HG03571 (cell line): ENCODE results near the gene RNF223.
"Not testable (repeated sequence)": the region's sequence is repeated elsewhere in the genome, so short reads cannot be mapped to it uniquely, and the experiment has no call there.

Source experiments
- ATAC-seq: cut with Tn5 transposase; IDR thresholded peaks from one replicate; pipeline ENCODE4 v1.9.1; 2021; ENCODE audit not compliant: unreplicated experiment

Gene RNF223

DNA sequence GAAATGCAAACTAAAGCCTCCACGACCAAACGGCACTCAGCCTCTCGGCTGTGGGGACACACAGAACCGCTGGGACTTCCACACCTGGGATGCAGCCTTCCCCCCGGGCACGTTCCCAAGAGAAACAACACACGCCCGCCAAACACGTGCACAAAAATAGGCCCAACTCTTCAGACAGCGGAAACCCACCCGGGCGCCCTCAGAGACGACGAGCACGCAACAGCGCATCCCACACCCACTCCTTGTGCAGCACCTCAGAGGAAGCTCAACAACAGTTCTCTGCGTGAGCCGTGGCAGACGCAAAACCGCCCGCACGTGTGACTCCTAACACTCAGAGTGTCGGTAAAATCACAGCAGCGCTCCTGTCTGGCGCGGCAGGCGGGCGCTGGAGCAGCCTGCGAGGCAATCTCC lies 36.5 kb upstream of the RNF223 start:
- no peak for ATAC-seq

DNA sequence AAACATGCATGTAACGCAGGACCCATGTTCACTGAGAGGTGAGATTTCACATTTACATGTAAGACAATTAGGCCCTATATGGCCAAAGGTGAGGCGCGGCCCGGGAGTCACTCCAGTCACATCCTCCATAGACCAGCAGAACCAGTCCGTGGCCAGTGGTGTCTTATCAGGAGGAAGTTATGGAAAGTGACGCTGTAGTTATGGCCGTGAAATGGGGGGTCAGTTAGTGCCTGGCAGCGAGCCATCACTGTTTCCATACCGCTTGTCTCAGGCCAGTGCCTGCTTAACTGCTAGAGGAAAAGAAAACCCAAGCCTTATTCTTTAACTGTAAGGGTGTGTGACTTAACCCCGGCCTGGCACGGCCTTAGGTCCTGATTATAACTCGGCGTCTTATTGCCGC lies 35.6 kb upstream of the RNF223 start:
- no peak for ATAC-seq

DNA sequence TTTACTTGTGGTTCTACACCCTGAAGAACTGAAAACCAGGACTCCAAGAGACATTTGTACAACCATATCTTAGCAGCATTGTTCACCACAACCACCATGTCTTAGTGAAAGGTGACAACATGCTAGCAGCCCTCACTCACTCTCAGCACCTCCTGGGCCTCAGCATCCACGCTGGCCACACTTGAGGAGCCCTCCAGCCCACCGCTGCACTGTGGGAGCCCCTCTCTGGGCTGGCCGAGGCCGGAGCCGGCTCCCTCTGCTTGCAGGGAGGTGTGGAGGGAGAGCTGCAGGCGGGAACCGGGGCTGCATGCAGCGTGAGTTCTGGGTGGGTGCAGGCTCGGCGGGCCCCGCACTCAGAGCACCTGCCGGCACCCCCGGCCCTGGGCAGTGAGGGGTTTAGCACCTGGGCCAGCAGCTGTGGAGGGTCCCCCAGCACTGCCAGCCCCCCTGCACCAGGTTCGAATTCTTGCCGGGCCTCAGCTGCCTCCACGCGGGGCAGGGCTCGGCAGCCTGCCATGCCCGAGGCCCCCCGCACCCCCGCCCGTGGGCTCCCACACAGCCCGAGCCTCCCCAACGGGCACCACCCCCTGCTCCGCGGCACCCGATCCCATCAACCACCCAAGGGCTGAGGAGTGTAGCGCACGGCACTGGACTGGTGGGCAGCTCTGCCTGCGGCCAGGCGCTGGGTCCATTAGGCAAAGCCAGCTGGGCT lies 32.6 kb upstream of the RNF223 start:
- no peak for ATAC-seq

DNA sequence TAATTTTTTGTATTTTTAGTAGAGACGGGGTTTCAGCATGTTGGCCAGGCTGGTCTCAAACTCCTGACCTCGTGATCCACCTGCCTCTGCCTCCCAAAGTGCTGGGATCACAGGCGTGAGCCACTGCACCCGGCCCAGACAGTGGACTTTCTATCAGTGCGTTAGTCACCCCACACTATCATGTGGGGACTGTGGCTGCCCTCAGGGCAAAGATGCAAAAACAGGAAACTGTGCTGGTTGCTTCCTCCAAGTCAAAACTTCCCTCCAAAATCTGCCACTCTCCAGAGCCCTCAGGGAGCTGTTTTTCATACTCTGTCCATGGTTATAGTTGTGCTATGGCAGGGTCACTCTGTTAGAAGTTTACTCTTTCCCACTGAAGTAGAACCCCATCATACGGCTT lies 30.0 kb upstream of the RNF223 start:
- ATAC-seq: not testable (repeated sequence)

DNA sequence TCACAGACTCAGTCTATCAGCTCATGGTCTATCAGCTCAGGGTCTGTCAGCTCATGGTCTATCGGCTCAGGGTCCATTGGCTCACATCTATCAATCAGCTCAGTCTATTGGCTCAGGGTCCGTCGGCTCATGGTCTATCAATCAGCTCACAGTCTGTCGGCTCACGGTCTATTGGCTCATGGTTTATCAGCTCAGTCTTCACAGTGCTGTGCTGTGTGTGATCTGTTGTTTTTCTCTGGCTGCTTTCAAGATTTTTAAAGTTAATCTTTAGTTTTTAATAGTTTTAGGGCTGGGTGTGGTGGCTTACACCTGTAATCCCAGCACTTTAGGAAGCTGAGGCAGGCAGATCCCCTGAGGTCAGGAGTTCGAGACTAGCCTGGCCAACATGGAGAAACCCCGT lies 27.4 kb upstream of the RNF223 start:
- ATAC-seq: no peak

DNA sequence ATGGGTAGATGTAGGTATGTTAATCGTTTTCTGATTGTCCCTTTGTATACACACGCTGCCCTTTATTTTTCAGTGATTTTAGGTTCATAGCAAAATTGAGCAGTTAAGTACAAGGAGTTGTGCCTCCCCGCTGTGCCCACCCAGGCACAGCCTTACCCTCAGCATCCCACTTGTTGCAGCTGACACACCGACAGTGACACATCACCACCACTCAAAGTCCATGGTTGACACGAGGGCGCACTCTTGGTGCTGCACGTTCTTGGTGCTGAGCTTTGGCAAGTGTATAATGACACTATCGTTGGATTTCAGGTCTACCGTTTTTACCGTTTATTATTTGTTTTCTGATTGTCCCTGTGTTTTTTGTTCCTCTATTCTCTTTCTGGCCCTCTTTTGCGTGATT lies 26.2 kb upstream of the RNF223 start:
- no peak for ATAC-seq

DNA sequence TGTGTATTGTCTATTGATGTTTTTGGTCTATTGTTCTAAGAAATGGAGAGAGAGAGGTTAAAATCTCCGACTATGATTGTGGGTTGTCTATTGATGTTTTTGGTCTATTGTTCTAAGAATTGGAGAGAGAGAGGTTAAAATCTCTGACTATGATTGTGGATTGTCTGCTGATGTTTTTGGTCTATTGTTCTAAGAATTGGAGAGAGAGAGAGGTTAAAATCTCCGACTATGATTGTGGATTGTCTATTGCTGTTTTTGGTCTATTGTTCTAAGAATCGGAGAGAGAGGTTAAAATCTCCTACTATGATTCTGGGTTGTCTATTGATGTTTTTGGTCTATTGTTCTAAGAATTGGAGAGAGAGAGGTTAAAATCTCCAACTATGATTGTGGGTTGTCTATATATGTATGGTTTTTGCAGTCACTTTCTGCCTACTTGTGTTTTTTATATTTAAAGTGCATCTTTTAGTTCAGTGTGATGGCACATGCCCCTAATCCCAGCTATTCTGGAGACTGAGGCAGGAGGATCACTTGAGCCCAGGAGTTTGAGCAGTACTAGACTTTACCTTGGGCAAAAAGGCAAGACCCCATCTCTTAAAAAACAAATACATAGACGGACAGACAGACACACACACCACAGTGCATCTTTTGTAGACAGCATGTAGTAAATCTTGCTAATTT lies 25.5 kb upstream of the RNF223 start:
- ATAC-seq: no peak

DNA sequence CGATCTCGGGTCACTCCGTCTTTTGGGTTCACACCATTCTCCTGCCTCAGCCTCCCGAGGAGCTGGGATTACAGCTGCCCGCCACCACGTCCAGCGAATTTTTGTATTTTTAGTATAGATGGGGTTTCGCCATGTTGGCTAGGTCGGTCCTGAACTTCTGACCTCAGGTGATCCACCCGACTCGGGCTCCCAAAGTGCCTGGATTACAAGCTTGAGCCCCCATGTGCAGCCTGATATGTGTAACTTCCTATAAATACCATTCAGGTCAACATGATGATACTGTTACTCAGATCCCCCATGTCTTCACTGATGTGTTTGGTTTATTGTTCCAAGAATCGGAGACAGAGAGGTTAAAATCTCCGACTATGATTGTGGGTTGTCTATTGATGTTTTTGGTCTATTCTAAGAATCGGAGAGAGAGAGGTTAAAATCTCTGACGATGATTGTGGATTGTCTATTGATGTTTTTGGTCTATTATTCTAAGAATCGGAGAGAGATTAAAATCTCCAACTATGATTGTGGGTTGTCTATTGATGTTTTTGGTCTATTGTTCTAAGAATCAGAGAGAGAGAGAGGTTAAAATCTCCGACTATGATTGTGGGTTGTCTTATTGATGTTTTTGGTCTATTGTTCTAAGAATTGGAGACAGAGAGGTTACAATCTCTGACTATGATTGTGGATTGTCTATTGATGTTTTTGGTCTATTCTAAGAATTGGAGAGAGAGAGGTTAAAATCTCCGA lies 24.7 kb upstream of the RNF223 start:
- no peak for ATAC-seq

DNA sequence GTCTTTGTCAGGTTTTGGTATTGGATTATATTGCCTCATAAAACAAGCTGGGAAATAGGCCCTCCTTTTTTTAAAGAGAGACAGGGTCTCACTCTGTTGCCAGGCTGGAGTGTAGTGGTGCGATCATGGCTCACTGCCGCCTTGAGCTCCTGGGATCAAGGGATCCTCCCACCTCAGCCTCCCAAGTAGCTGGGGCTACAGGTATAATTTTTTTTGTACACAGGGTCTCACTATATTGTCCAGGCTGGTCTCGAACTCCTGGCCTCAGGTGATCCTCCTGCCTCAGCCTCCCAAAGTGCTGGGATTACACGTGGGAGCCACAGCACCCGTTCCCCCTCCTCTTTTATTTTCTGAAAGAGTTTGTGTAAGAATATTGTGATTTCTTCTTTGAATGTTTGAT lies 22.0 kb upstream of the RNF223 start:
- ATAC-seq: not testable (repeated sequence)

DNA sequence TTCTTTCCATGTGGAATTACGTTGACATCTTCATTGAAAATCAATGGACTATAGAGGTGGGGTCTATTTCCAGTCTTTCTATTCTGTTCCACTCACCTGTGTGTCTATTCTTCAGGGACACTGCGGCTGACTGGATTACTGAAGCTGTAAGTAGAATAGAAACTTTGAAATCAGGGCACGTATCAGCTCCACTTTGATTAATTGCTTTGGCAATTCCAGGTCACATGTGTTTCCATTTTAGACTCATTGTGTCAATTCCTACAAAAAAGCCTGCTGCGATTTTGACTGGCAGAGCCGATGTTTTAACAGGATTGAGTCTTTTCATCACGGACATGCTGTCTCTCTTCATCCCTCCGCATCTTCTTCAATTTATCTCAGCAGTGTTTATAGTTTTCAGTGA lies 20.9 kb upstream of the RNF223 start:
- ATAC-seq: no peak

DNA sequence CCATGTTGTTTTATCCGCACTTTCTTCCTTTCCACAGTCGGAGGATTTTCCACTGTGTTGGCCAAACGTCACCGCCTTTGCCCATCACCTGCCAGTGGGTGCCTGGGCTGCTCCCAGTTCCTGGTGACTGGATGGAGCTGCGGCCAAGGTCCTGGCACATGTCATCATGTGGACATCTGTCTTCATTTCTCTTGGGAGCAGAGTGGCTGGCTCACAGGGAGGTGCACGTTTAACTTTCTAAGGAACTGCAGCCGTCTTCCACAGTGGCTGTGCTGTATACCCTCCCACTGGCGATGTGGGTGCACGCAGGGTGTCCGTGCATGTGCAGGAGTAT lies 19.5 kb upstream of the RNF223 start:
- ATAC-seq: no peak

DNA sequence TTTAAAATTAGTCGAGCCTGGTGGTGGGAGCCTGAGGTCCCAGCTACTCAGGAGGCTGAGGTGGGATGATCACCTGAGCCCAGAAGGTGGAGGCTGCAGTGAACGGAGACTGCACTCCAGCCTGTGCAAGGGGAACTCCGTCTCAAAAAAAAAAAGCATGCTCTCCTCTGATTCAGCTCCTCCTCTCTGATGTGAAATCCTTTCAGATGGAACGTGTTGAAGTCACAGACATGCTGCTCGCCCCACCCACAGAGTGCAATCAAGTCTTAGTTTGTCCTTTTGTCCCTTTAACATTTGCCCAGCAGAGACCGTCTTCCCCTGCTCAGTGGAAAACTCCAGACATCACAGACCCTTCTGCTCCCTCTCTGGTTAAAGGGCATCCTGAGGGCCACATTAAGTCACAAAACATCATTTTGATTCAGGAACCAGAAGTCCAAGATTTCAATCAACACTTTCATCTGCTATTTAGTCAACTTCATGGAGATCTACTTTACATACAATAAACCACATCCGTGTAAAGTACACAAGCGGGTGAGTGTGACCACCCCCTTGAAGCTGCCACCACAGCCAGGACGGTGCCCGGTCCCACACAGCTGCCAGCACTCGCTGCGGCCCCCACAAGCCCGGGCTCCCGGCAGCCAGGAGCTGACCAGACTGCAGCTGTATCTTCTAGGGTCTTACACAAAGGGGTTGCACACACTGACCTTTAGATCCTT lies 18.9 kb upstream of the RNF223 start:
- no peak for ATAC-seq

DNA sequence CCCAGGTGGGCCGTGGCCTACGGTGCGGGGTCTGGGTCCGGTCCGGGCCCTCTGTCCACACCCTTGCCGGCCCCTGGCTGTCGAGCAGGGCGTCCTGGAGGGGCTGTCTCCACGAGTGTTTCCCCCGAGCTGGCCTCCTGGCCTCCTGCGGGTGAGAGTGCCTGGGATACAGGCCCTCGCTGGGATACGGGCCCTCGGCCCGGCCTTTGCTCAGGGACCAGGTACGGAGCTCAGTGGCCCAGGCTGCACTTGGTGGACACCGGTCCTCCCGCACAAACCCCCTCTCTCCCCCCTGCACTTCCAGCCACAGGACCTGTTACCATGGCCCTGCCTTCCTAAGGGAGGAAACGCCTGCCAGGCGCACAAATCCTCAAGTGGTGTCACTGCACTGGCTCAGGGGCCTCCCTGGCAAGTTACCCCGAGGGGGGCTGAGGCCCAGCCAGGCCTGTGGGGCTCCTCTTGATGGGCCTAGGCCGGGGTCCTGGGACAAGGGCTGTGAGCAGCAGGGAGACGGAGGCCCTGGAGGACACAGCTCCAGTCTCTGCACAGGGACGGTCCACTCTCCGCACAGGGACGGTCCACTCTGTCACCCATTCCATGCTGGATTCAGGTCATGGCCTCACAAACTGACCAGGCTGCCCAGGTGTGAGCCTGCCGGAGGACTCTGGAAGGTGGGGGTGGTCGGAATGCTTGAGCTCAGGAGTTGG lies 18.2 kb upstream of the RNF223 start:
- no peak for ATAC-seq

DNA sequence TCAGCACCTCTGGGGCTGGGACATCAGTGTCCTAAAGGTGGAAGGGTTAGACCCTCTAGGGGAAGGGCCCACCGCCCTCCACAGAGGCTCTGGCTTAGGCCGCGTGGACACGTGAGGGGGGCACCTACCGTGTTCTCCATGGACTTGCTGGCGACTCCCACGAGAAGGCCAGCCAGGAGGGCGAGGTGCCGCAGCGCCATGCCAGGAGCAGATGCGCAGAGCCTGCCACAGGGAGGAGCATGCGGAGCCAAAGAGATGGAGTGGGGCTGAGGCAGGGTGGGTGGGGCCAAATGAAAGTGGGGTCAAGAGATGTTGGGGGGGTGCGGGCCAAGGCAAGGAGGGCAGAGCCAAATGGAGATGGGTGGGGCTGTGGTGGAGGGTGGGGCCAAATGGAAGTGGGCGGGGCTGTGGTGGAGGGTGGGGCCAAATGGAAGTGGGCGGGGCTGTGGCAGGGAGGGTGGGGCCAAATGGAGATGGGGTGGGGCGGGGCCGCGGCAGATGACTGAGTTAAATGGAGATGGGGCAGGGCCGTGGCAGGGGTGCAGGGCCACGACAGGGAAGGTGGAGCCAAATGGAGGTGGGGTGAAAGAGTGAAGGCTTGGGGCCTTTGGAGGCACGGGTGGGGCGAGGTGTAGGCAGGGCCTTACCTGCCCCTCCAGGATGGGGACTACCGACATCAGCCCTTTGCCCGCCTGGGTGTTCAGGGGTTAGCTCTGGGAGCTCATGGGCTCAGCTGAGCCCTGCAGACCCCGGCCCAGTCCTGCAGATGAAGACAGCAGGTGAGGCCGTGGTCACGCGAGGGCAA lies 17.4 kb upstream of the RNF223 start:
- no peak for ATAC-seq

DNA sequence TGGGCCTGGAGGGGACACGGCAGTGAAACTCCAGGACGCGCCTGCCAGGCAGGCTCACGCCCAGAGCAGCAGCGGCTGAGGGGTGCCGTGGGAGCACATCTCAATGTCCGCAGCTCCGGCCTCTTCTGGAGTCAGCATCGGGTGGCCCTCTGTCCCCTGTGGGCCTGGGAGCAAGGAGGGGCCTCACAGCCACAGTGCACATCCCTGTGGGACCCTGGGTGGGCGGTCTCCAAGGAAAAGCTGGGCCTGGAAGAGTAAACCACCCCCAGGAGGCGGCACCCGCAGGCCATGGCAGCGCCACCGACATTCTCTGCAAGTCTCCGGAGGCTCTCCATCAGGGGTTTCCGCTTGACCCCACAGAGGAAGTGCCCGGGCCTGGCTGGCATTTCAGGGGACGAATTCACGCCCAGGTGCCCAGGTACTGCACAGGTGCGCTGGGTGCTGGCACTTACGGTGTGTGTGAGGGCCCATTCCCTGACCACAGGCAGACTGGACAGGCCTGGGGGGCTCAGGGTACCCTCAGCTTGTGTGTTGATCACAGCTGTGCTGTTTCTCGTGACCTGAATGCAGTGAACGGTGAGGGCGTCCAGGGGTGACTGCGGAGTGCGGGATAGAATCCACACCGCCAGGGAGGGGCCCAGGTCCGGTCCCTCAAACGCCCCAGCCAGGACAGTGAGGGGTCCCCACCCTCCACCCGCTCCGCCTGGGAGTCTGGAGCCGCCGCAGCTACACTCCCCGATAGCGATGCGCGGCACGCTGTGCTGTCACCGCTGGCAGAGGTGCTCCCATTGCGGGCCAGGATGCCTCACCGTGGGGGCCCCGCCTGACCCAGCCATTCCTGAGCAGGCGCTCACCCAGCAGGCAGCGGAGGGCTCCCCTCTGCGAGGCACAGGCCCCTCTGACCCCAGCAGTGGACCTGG lies 16.6 kb upstream of the RNF223 start:
- ATAC-seq: no peak

DNA sequence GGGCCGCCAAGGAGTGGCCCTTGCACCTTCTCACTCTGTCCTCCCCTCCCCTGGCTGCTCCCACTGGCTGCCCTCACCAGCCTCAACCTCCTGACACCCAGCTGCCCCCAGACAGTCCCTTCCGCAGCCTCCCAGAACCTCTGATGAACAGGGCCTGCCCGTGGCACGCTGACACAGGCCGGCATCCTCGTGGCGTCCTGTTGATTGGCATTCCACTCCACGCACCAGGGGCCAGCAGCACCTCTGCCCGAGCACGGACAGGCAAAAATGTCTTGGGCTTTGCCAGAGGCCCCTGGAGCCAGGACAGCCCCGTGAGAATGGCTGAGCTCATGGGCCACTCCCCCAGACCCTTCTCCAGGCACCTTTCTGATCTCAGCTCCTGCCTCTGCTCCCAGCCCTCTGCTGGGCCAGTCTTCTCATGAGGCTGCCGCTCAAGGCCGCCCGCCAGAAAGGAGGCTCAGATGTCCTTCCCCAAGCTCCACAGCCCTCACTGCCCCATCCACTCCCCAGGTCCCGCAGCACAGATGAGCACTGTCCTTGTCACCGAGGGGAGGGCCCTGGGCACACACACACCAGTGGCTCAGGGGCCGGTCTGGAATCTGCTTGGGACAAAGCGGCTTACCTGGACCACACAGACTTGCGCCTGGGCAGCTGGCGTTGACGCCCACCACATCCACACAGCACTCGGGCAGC lies 15.8 kb upstream of the RNF223 start:
- no peak for ATAC-seq

DNA sequence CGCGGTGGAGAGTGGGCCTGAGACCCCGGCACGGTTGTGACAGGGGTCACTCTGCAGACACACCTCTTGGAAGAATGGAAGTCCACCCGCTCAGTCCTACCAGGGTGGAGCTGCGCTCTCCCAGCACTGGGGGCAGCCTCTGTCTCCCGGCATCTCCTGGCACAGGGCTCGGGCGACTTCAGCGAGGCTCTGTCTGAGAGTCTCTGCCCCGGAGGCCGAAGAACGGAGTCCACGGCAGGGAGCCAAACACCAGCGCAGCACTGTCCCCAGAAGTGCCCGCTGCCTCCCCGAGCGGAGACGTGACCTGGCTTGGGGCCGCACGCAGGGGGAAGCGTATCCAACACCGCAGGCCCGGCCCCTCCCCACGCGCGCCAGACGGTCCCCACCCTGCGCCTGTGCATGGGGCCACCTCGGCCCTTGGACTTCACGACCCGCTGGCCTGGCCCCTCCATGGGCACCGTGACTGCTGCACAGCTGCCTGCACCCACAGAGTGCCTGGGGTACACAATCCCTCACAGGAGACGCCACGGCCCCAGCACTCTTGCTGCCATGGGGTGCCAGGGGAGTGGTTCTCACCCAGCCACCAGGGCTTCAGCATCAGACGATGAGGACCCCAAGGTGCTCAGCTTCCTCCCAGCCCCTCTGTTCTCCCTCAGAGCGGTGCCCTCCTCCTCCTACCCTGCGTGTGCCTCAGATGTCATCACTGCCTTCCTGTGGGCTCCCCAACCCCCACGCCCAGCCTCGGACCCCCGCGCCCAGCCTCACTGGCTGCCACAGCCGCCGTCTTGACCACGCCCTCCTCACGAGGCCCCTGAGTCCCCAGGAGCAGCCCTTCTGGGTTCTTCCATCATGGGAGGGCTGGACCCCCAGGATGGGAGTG lies 14.9 kb upstream of the RNF223 start:
- no peak for ATAC-seq
